Esophagus muscularis mucosa (tissue), 4 donors: Measurements from ENCODE around the gene FAM111B.

ENCODE experiments used
- EP300 ChIP-seq: sonication (generic); formaldehyde crosslinking; IDR thresholded peaks from one replicate; pipeline ENCODE4 v1.6.1; 2017; ENCODE audit warnings: antibody characterized with exemption
- POLR2A ChIP-seq: fragments of 450-650 bp; IDR thresholded peaks from one replicate; pipeline ENCODE4 v1.6.1; 2017; ENCODE audit warnings: antibody characterized with exemption, moderate library complexity, mild to moderate bottlenecking, low read depth
- POLR2AphosphoS5 ChIP-seq, 2 donors: sonication (generic); formaldehyde crosslinking; IDR thresholded peaks; one replicate each; pipeline ENCODE4 v1.6.1; 2017; ENCODE audit warnings: antibody characterized with exemption in 2 of 2
- TF ChIP-seq, protein P1 (sequence below), 3 experiments: fragments of 200-600 bp in 2 of 3; fragments of 450-650 bp in 1 of 3; sonication (generic) in 2 of 3; IDR thresholded peaks; one replicate each; pipeline ENCODE4 v1.5.1; 2017 to 2019; ENCODE audit warnings: antibody characterized with exemption in 3 of 3, mild to moderate bottlenecking in 2 of 3, moderate library complexity in 1 of 3

DNA sequence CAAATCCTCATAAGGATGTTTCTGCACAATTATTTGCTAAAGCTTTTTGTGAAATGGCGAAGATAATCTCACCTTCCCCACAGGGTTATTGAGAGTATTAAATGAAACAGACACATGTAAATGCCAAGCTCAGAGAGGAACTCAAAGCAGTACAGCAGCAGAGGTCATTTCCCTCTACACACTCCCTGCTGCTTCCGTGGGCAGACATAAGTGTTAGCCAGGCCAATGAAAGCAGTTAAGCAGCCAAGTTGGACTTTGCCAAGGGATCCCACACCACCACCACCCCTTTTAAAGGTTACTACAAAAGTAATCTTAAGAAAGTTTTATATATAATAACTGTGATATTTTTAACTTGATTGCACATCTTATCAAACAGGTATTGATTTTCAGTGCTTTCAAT is 31.6 kb downstream of the FAM111B start:
- TF ChIP-seq, protein P1, sequence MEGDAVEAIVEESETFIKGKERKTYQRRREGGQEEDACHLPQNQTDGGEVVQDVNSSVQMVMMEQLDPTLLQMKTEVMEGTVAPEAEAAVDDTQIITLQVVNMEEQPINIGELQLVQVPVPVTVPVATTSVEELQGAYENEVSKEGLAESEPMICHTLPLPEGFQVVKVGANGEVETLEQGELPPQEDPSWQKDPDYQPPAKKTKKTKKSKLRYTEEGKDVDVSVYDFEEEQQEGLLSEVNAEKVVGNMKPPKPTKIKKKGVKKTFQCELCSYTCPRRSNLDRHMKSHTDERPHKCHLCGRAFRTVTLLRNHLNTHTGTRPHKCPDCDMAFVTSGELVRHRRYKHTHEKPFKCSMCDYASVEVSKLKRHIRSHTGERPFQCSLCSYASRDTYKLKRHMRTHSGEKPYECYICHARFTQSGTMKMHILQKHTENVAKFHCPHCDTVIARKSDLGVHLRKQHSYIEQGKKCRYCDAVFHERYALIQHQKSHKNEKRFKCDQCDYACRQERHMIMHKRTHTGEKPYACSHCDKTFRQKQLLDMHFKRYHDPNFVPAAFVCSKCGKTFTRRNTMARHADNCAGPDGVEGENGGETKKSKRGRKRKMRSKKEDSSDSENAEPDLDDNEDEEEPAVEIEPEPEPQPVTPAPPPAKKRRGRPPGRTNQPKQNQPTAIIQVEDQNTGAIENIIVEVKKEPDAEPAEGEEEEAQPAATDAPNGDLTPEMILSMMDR (IDR thresholded peaks at IDR 0.05) = no peak
- TF ChIP-seq POLR2AphosphoS5 (IDR thresholded peaks at IDR 0.05) (no peak), POLR2A (no peak), EP300 (no peak)
